DMS79 treated with DMSO at 0.1 percent for 48 hours (cell line): Measurements from ENCODE around the gene ITGB6.

Experiments used
- DNase-seq: peaks from one replicate; lab custom pipeline; 2025; lab: John Stamatoyannopoulos, UW

Gene ITGB6

GRCh38 chr2:160087854-160088745 lies 112.0 kb downstream of the ITGB6 start:
- DNase-seq, result no peak

DNA sequence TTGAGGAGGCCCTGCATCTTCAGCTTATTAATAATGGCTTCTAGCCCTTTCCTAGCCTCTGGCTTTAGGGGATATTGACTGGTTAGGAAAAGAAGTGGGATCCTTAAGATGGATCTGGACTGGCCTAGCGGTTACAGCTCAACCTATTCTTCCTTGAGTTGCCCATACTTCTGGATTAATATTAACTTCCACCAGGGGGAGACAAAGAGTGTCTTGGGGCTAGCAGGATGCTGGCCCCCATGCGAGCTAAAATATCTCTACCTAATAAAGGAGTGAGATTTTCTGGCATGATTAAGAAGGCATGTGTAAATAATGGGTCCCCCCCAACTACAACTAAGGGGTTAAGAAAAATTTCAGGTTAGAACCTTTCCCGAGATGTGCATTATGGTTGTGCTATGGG lies 114.4 kb downstream of the ITGB6 start:
- DNase-seq, result no peak

DNA sequence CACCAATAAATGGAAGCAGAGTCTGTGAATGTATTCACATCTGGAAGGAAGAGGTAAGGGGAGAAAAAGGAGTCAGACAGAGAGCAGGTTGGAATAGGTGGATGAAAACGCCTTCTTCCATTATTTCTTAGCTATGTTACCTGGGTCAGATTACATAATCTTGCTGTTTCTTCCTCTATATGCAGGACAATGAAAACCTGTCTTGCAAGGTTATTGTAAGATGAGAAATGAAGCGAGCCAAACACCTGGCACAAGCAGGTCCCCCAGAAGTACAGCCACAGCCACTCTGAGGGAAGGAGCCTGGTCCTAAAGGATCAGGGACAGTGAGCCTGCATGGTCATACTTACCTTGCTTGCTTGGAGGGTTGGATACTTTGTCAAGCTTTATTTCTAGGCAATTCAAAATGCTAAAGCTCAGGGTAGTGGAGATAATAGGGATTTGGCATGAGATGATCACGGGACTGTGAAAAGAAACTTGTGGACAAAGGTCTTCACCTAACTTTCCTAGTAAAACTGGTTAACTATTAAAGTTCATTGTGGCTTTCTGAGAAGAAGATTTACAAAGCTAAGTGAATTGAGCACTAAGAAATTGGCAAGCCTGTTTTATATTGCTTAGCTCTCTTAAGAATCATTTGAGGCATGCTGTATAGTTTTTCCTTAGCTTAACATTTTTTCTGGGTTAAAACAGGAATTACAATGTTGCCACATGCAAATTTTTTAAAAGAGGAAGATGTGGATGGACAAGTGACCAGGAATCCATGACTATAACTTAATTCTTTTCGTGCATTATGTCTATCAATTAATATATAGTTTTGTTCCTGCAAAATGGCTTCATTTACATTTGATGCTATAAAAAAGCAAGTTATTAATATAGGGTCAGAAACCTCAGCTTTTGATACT lies 121.9 kb downstream of the ITGB6 start:
- no peak for DNase-seq

DNA sequence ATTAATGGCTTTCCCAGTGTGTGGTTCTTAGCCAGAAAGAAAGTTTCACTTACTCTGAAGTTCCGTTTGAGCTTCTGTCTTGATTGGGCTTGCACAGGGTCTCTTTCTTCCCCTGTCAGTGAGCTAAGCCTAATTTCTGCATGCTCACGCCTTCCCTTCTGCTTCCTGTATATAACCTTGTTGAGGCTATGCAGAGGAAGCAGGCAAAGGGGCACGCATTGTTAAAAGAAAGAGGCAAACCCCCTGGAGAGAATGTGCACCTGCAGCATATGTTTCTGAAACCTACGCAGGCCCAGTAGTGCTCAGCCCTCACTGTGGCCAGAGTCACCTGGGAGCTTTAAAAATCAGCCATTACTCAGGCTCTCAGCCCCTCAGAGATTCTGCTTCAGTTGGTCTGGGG lies 123.2 kb downstream of the ITGB6 start:
- no peak for DNase-seq

DNA sequence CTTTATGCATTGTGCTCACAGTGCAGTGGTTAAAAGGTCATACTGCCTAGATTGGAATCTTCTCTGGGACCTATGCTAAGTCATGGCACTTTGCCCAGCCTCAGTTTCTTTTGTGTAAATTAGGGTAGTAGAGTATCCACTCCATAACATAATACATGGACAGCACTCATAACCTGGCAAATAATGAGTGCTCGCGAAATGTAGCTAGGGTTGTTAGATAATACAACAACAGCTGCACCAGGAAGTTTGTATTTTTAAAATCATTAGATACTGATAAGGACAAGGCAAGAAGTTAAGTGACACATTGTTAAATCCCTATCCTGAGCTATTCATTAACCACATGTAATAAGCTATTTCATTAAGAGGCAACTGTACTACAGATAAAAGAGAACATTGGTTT lies 123.8 kb downstream of the ITGB6 start:
- no peak for DNase-seq

DNA sequence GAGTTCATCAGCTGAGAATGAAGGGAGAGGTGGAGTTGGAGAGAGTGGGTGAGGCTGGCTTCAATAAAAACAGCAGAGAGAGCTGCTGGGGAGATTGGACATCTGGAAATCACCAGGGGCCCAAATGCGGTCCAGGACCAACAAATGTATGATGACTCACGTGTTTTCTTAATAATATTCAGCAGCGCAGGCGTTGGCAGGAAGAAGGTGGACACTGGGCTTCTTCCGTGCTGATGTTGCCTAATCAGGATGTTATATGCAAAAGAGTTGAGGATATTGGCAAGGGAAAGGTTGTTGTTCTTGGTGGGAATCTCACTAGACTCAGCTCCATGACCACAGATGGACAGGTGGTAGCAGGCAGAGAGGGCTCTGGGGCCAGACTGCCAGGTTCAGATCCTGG lies 124.9 kb downstream of the ITGB6 start:
- DNase-seq, result no peak

DNA sequence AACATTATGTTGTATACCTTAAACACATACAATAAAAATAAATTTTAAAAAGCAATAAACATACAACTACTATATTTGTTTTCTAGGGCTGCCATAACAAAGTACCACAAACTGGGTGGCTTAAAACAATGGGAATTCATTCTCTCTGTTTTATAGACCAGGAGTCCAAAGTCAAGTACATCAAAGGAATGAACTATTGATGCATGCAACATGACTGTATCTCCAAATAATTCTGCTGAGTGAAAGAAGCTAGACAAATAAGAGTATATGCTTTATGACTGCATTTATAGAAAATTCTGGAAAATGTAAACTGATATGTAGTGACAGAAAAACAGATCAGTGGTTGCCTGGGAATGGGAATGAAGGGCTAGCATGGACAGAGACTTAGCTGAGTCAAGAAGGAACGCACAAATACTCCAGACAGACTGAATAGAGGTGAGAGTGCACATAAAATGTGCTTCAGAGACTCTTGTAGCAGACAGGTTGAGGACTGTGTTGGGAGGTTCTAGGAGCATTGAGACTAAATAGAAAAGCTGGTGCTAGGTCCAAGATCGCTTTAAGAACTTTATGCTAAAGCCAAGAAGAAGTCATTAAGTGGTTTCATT lies 126.7 kb downstream of the ITGB6 start:
- no peak for DNase-seq

DNA sequence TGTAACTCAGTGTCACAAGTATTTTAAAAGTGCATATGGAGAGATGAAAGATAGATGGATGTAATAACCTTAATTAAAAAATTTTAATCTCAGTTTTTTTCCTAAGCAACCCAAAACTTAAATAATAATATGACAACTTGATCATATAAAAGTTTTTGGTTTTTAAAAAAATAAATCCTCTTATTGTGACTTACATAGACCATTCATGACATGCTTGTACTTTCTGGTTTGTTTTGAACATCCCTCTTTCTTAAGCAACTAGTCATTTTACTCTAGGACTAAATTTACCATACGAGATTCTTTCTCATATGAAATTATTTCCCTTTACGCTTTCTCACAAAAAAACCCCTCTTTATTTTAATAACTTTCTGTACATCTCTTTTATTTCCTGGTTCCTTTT lies 131.2 kb downstream of the ITGB6 start:
- DNase-seq, result no peak

- no peak for DNase-seq
These were observed 135.2 kb downstream of the ITGB6 start for GRCh38 chr2:160064916-160065315.

DNA sequence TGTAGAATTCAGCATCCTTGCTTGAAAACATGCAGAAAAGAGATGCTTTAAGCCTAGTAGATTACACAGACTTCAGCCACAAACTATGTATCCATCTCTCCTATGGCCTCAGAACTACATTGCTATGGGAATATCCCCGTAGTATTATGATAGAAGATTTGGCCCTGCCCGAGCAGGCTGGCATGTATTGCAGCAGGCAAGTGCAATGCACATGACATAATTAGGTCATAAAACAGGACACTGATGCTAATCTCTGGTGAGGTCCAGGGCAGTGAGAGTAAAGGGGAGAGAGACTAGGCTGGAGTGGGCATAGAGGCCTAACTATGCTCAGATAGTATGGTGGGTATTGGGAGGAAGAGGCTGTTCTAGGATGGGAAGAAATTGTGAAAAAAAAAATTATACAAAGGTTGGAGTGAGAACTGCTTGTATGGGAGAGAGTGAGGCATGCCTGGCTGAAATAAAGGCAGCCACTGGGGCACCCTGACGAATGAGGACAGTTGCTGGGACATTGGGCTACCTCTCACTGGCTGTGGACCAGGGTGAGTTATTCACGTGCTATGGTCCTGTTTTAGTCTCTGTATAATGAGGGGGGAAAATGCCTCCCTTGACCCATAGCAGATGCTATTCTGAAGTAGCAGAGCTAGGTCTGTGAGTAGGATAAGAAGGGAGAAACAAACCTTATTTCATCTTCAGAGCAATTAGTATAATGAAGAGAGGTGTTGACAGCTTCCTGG lies 136.0 kb downstream of the ITGB6 start:
- no peak for DNase-seq

DNA sequence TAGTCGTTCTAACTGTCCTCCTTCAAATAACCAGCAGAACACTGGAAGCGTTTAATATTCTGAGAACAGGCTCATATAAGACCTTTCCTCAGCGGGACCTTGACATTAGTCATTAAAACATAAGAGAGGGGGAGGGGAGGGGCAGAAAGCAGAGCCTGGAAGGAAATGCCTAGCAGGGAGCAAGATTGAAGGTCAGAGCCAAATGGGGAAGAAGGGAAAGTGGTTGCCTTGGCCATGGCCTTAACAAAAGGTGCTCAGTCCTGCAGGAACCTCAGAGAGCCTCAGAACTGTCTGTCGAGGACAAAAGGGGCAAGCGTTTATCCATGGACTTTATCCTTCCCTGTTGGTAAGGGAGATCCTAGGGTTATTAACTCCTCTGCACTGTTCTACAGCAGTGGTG lies 136.8 kb downstream of the ITGB6 start:
- DNase-seq, result no peak

DNA sequence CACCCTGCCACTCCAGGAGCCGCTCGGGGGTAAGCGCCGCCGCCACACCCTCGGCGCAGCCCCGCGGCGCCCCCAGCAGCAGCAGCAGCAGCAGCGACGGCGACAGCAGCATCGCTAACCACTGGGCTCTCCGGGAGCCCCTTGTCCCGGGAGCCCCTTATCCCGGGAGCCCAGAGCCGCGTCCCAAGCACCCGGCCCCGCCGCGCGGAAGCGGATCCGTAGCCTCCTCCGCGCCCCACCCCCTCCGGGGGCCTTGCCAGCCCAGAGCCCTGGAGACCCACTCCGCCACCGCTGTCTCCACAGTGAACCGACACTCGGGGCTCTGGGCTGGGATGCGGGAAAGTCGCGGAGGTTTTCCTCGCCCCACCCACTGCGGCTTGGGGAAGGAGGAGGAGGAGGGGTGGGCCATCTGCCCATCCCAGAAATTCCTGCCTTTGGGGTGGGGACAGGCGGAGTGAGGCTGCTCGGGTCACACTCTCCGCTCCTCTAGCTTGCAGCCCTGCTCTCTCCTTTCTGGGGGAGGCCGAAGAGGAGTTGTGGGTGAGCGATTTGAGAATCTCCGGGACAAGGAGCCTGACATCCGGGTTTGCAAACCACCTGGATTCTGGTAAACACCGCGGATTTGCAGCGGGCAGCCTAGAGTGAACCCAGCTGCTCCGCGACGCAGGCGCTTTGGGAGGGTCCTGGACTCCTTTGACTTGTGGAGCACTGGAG lies 137.6 kb downstream of the ITGB6 start, which contains the start of gene PLA2R1:
Gene PLA2R1 (minus strand): TSS at position 324 of the 714 bp plus-strand sequence. CDS start 212 bp downstream, at position 112.
- DNase-seq, result no peak

GRCh38 chr2:160061944-160062291 lies 138.2 kb downstream of the ITGB6 start:
- DNase-seq, result no peak

DNA sequence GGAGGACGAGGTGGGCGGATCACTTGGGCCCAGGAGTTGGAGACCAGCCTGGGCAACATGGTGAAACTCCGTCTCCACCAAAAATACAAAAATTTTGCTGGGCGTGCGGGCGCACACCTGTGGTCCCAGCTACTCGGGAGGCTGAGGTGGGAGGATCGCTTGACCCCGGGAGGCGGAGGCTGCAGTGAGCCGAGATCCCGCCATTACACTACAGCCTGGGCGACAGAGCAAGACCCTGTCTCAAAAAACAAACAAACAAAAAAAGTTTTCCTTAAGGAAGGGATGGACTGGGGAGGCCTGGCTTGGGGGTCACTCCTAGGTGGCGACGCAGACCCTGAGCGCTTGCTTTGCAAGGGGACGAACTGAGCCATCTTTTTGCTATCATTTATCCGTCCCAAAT lies 138.5 kb downstream of the ITGB6 start:
- DNase-seq, result no peak

DNA sequence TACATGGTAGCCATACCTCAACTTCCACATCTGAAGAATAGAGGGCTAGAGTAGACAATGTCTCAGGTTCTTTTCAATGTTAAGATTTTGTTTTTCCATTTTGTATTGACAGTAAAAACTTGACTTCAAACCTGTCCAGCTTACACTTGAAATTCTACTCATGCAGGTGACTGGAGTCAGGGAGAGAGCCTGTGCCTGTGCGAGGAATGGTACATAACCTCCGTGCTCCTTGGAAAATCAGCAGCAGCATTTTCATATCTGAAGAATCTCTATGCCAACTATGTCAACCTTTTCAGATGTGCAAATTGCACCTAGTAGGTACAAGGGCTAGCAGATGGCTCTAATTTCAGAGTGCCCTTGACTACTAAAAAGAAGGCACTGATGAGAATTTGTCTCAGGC lies 139.8 kb downstream of the ITGB6 start:
- DNase-seq, result no peak

DNA sequence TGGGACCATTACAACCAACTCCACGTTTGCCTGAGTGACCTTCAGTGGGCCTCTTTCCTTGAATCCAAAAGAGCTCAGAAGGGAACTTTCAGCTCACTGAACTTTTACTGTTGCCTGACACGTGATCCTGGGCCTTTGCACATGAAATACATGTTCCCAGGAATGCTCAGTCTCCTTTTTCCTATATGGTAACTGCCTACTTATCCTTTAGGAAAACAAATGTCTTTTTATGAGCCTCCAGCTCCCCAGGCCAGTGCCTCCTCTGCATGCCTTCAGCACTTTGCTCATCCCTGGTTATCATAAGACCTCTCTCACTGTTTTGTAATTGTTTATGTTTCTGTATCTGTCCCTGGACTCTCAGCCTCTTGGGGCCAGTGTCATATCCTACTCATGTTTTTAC lies 142.7 kb downstream of the ITGB6 start:
- DNase-seq, result no peak

- DNase-seq, result no peak
These were observed 144.4 kb downstream of the ITGB6 start for GRCh38 chr2:160055726-160056108.

GRCh38 chr2:160054984-160055725 lies 144.9 kb downstream of the ITGB6 start:
- no peak for DNase-seq

DNA sequence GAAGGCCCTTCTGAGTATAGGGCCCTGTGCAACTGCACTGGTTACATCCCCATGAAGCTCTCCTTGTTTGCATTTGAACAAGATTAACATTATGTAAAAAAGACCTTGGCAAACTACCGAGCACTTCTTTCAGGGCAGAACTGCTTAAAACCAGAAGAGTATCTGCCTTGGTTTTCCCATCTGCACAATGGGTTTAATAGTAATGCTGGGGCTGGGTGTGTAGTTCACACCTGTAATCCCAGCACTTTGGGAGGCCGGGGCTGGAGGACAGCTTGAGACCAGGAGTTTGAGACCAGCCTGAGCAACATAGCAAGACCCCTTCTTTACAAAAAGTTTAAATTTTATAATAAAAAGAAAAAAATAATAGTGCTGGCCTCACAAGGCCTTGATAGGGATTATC lies 146.1 kb downstream of the ITGB6 start:
- DNase-seq, result no peak

- no peak for DNase-seq
These were observed 147.5 kb downstream of the ITGB6 start for GRCh38 chr2:160052531-160052930.

DNA sequence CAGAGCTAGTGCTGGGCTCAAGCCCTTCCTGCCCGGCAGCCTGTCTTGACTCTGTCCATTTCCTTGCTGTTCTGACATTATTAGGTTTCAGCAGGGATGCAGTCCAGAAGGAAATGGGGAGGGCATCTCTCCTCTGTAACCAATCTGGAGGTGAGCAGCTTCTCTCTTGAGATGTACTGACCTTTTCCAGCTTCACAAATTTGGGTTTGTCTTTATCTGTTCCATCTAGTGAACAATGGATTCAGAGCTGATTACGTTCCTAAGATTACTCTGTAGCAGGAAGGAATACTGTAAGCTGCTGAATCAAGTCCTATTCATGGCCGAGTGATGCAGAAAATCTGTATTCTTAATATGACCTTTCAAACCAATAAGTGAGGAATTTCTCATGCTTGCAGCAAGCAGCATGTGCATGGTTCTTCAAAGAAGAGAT lies 148.7 kb downstream of the ITGB6 start:
- DNase-seq, result no peak
